GM12873 (cell line): ENCODE data around the gene DAZAP1.

ENCODE experiments used
- TF ChIP-seq, protein P1 (sequence below): IDR thresholded peaks from 2 replicates; pipeline ENCODE4 v1.5.1; 2012; ENCODE audit warnings: low read depth, mild to moderate bottlenecking, moderate library complexity, low read length, control low read depth; ENCODE audit not compliant: insufficient read depth; ENCODE audit errors: missing control alignments

DAZAP1 gene

DNA sequence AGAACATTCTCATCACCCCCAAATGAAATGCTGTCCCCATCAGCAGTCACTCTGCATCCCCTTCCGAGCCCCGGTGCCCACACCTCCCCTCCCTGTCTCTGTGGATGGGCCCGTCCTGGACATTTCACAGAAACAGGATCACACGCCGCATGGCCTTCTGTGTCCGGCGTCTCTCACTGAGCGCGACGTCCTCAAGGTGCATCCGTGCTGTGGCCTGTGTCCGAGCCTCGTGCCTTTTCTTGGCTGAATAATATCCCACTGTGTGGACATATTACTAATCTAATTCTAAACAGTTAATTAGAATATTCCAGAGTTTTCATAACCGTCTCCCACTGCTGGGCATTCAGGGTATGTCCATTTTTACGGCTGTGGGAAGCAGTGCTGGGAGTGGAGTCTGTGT lies 15.0 kb upstream of the DAZAP1 start:
- TF ChIP-seq, protein P1, sequence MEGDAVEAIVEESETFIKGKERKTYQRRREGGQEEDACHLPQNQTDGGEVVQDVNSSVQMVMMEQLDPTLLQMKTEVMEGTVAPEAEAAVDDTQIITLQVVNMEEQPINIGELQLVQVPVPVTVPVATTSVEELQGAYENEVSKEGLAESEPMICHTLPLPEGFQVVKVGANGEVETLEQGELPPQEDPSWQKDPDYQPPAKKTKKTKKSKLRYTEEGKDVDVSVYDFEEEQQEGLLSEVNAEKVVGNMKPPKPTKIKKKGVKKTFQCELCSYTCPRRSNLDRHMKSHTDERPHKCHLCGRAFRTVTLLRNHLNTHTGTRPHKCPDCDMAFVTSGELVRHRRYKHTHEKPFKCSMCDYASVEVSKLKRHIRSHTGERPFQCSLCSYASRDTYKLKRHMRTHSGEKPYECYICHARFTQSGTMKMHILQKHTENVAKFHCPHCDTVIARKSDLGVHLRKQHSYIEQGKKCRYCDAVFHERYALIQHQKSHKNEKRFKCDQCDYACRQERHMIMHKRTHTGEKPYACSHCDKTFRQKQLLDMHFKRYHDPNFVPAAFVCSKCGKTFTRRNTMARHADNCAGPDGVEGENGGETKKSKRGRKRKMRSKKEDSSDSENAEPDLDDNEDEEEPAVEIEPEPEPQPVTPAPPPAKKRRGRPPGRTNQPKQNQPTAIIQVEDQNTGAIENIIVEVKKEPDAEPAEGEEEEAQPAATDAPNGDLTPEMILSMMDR: no peak

DNA sequence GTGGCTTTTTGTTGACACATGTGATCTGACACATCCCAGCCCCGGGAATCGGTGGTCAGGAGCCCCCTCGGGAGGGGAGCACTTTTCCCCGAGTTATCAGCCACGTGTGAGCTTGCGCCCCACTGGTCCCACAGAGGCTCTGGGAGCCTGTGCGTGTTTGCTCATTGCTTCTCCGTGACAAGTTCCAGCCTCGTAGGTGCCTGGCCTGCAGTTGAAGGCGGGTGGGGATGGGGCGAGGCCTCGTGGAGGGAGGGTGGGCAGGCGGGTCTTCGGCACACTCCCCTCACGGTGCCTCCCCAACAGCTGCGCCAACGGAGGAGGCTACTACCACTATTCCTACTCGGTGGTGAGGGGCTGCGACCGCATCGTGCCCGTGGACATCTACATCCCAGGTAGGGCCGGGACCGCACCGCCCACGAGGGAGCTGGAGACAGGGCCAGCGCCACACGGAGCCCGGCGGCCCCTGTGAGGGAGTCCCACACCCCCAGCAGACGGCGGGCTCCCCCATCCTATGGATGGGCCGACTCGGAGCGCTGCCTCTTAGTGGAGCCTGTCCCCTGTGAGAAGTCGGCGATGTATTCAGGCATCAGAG lies 14.4 kb upstream of the DAZAP1 start:
- TF ChIP-seq, protein P1: no peak

DNA sequence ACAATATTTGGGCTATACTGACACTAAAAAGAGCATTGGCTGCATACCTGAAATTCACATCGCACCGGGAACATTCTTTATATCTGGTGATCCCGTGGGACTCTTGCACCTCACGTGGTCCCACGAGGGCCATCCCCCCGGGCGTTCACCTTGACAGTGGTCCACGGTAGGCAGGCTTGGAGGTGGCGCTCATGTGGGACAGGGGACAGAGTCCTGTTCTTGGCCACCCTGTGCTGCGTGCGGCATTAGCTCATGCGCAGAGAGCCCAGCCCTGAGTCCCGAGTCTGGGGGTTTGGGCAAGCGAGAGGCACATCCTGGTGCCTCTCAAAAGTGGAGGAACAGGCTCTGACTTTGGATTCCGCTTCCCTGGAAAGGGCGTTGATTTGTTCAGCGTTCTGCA lies 13.5 kb upstream of the DAZAP1 start:
- TF ChIP-seq, protein P1: no peak

DNA sequence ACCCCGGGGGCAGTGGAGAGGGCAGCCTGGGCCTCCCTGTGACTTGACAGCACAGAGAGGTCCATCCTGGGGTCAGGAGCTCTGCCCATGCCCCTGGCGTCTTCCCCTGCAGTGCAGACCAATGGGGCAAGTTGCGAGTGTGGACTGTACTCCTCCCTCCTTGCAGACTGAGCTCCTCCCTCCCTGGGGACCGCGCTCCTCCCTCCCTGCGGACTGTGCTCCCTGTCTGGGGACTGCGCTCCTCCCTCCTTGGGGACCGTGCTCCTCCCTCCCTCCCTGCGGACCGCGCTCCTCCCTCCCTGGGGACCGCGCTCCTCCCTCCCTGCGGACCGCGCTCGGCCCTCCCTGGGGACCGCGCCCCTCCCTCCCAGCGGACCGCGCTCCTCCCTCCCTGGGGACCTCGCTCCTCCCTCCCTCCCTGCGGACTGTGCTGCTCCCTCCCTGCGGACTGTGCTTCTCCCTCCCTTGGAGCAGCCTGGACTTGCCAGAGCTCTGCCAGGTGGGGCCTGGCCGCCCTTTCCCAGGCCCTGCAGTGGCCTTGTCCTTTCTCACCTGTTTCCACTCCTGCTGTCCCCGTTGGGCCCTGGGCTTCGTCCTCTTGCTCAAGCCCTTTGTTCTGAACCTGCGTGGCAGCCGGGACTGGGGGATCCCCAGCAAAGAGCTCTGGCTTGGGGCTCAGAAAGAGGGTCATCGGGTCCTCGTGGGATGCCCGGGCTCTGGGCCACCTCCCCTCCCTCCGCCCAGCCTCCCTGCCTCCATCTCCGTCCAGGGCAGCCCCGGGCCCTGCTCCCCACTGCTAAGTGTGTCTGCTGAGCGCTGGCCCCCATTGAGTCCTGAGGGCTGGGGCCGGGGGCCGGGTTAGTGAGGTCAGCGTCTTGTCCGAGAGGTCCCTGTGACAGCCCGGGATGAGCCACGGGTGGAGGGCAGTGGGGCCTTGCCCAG lies 12.9 kb upstream of the DAZAP1 start:
- TF ChIP-seq, protein P1: no peak

DNA sequence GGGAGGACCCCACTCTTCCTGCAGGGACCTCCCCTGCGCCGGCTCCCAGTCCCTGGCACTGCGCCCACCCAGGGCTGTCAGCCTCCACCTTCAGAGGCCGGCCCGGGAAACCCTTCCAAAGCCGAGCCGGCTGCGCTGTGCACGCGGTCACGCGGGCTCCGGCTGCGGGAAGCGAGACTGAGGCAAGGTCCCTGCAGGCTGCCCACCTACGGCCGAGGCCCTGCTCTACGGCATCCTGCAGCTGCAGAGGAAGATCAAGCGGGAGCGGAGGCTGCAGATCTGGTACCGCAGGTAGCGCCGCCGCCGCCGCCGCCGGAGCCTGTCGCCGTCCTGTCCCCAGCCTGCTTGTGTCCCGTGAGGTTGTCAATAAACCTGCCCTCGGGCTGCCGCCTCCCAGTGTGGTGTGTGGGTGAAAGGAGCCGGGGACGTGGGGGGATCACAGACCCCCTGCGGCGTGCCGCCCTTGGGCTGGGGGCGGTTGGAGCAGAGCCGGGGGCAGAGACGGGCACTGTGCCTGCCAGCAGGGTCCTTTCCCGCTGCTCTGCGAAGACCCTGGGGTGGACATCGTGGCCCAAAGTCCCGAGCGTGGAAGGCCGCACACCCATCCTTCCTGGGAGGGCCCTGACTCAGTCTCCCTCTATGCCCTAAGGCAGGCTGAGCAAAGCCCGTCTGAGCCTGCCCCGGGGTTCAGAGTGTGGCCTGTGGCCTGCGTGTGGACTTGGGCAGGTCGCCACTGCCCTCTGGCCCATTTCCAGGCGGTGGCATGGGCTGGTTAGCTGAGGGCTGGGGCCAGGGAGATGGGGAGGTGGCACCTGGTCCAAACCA lies 12.0 kb upstream of the DAZAP1 start:
- TF ChIP-seq, protein P1: no peak

DNA sequence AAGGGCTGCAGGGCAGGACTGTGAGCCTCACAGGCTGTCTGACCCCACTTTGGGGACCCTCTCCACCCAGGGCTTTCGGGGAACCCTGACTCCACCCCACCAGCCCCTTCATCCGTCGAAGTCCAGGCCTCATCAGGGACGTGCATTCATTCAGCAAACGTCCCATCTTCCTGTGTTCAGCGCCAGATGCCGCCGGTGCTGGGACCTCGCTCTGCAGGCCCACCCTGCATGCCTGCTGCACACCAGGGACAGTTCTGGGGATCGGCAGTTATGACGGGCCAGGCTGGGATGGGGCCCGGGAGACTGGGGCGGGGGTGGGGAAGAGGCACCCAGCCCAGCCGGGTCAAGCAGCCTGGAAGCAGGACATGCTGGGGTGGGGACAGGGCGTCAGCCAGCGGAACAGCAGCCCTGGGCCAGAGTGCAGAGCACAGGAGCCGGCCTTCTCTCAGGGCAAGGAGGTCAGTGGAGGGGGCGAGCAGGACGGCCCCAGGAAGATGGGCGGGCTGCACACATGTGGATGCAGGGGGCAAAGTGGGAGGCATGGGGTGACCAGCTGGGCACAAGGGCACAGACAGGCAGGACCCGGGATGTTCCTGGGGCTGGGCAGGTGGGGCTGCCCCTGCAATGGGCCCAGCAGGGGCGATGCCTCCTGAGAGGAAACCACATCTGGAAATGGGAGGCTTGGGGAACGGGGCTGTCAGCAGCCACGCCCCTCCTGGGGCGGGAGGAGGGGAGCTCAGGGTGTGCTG lies 11.2 kb upstream of the DAZAP1 start:
- TF ChIP-seq, protein P1: no peak
